Activated T-cell treated with anti-CD3 and anti-CD28 coated beads, Interleukin-2, amount 50 U/mL, for 24 hours (primary cell): ENCODE results near the gene NDUFS1.
"Not testable (repeated sequence)": the region's sequence is repeated elsewhere in the genome, so short reads cannot be mapped to it uniquely, and the experiment has no call there.

Experiments used
- DNase-seq: peaks from one replicate; pipeline ENCODE4 v3.0.0-alpha.2; 2020
- H3K27ac Mint-ChIP-seq: 2 replicates; pipeline ENCODE4 v1.8.0; 2020; ENCODE audit warnings: mild to moderate bottlenecking, mixed read lengths
- H3K27me3 Mint-ChIP-seq: 2 replicates; pipeline ENCODE4 v1.8.0; 2020; ENCODE audit warnings: mixed read lengths
- H3K36me3 Mint-ChIP-seq: 2 replicates; pipeline ENCODE4 v1.8.0; 2020; ENCODE audit warnings: low read depth, mixed read lengths
- H3K4me1 Mint-ChIP-seq: 2 replicates; pipeline ENCODE4 v1.8.0; 2020; ENCODE audit warnings: low read depth, mixed read lengths
- H3K4me3 Mint-ChIP-seq: 2 replicates; pipeline ENCODE4 v1.8.0; 2020; ENCODE audit warnings: mild to moderate bottlenecking, moderate library complexity, mixed read lengths
- H3K9me3 Mint-ChIP-seq: 2 replicates; pipeline ENCODE4 v1.8.0; 2020; ENCODE audit warnings: mixed read lengths

Gene NDUFS1

DNA sequence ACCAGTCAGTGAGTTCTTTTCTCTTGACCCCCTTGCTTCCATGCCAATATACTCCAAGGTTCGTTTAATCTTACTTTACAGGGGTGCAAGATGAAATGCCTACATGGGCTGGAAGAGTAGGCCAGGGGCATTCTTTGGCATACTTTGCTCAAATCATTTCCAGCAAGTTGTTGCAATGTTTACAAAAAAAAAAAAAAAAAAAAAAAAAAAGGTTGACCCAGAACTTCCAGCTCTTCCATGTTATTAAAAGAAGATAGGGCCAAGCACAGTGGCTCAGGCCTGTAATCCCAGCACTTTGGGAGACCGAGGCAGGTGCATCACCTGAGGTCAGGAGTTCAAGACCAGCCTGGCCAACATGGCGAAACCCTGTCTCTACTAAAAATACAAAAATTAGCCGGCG, 81.4 kb downstream of the NDUFS1 start:
- H3K4me3 Mint-ChIP-seq, DNase-seq, H3K27ac Mint-ChIP-seq, H3K9me3 Mint-ChIP-seq, H3K27me3 Mint-ChIP-seq: not testable (repeated sequence)
- peaks cover 54% of the 10 kb centered on the region for H3K4me1 Mint-ChIP-seq
- H3K36me3 Mint-ChIP-seq, result peaks cover 16% of the 10 kb centered on the region

DNA sequence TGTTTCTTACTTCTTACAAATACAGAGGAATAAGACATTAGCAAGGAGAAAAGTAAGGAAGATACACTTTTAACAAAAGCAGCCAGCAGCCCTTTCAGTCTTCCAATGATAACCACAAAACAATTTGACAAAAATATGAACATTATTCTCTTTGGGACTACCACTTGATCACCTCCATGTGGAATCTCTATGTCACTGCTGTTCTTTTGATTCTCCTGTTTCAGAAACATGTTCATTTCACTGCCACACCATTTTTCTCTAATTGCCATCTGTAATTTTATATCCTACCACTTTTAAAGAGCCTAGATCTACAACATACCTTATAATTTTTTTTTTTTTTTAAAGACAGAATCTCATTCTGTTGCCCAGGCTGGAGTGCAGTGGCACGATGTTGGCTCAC, 84.1 kb downstream of the NDUFS1 start:
- Mint-ChIP-seq H3K4me3 (no peak overlapping the region), H3K27ac (no peak overlapping the region), H3K36me3 (peaks cover 23% of the 10 kb centered on the region), H3K9me3 (no peaks in the 10 kb centered on the region), H3K27me3 (no peaks in the 10 kb centered on the region), H3K4me1 (peaks cover 47% of the 10 kb centered on the region)
- DNase-seq, result no peak

DNA sequence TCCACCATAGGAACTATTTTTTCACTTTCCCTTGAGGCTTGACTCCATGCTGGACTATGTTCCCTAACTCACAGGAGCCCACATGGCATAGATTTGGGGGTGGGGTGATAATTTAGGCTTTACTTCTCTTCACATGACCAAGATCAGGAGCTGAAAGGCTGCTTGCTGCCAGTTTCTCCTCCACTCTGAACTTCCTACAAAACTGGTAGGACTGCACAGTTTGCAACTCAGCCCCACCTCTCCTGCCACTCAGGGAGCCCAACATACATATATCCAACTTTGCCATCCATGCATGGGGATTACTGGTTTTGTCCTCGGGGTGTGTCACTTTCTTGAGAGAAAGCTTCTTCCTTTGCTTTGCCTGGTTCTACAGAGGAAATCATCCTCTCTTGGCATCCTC, 87.4 kb downstream of the NDUFS1 start:
- Mint-ChIP-seq H3K4me1 (peaks cover 38% of the 10 kb centered on the region), H3K4me3 (no peak overlapping the region), H3K9me3 (no peaks in the 10 kb centered on the region), H3K36me3 (peaks cover 29% of the 10 kb centered on the region), H3K27ac (no peak overlapping the region), H3K27me3 (no peaks in the 10 kb centered on the region)
- DNase-seq, result no peak

DNA sequence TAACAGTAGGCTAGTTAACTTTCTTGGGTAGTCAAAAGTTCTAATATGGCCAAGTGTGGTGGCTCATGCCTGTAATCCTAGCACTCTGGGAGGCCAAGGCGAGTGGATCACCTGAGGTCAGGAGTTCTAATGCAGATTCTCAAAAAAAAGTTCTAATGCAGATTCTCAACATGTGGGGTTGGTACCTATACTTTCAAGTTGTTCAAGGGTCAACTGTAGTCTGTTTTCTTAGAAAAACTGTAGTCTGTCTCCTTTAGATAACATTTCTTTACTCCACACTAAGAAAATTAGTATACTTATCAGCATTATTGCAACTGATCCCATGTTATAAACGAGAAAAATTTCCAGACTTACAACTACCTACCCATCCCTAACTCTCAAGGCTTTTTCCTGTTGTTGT, 89.8 kb downstream of the NDUFS1 start:
- Mint-ChIP-seq H3K4me3 (no peak overlapping the region), H3K27me3 (no peaks in the 10 kb centered on the region), H3K4me1 (peaks cover 41% of the 10 kb centered on the region), H3K9me3 (no peaks in the 10 kb centered on the region), H3K27ac (no peak overlapping the region), H3K36me3 (peaks cover 25% of the 10 kb centered on the region)
- no peak for DNase-seq

DNA sequence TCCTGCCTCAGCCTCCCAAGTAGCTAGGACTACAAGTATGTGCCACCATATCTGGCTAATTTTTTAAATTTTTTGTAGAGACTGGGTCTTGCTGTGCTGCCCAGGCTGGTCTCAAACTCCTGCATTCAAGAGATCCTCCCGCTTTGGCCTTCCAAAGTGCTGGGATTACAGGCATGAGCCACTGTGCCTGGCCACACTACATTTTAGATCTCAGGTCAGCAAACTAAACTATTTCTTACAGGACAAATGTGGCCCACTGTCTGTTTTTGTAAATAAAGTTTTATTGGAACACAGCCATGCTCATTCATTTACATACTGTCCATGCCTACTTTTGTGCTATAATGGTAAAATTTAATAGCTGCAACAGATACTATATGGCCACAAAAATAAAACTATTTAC, 91.0 kb downstream of the NDUFS1 start:
- DNase-seq, result no peak
- H3K9me3 Mint-ChIP-seq, result no peaks in the 10 kb centered on the region
- H3K4me1 Mint-ChIP-seq, result peaks cover 40% of the 10 kb centered on the region
- no peak overlapping the region for H3K4me3 Mint-ChIP-seq
- H3K36me3 Mint-ChIP-seq, result peaks cover 23% of the 10 kb centered on the region
- H3K27me3 Mint-ChIP-seq, result no peaks in the 10 kb centered on the region
- no peak overlapping the region for H3K27ac Mint-ChIP-seq
